Common myeloid progenitor, CD34-positive (primary cell): Measurements from ENCODE around the gene C1QL1.
"Not testable (repeated sequence)": the region's sequence is repeated elsewhere in the genome, so short reads cannot be mapped to it uniquely, and the experiment has no call there.

Experiments
- CTCF ChIA-PET: fragments of 350-600 bp; sonication (Branson Sonifier 250); formaldehyde crosslinking; loops from one replicate; lab custom pipeline; 2021; ENCODE audit warnings: antibody characterized with exemption; lab: Charles Lee
- POLR2A ChIA-PET: fragments of 350-600 bp; sonication (Branson Sonifier 250); formaldehyde crosslinking; loops from one replicate; lab custom pipeline; 2021; ENCODE audit warnings: antibody characterized with exemption; lab: Charles Lee
- DNase-seq, 3 donors: peaks; one replicate each; pipeline versions ENCODE4 v3.0.0 to v3.0.0-alpha.2; 2013
- H3K27ac ChIP-seq, 2 experiments: 1 replicate in 1 of 2; 2 replicates in 1 of 2; pipeline ENCODE4 v1.7.0; 2013; ENCODE audit warnings: inconsistent platforms in 2 of 2, low read length in 2 of 2, mild to moderate bottlenecking in 2 of 2, low read depth in 1 of 2, moderate library complexity in 1 of 2; ENCODE audit not compliant: severe bottlenecking in 2 of 2, insufficient read depth in 1 of 2, poor library complexity in 1 of 2
- H3K27me3 ChIP-seq, 5 experiments: replicated peaks in 2 of 5; 1 replicate in 3 of 5; 2 replicates in 2 of 5; pipeline versions ENCODE4 v1.6.1 to v1.7.0; 2013; ENCODE audit warnings: low read length in 4 of 5, mild to moderate bottlenecking in 2 of 5, moderate library complexity in 2 of 5, inconsistent platforms in 1 of 5; ENCODE audit not compliant: insufficient read depth in 5 of 5, control insufficient read depth in 4 of 5
- H3K36me3 ChIP-seq, 4 experiments: 1 replicate in 2 of 4; 2 replicates in 2 of 4; pipeline versions ENCODE4 v1.6.1 to v1.7.0; 2013; ENCODE audit warnings: low read length in 3 of 4, control low read depth in 1 of 4, mild to moderate bottlenecking in 1 of 4; ENCODE audit not compliant: control insufficient read depth in 4 of 4, insufficient read depth in 4 of 4
- H3K4me1 ChIP-seq, 4 experiments: 1 replicate in 3 of 4; 2 replicates in 1 of 4; pipeline versions ENCODE4 v1.6.1 to v1.7.1; 2013; ENCODE audit warnings: low read length in 3 of 4, mild to moderate bottlenecking in 3 of 4, control low read depth in 1 of 4, inconsistent platforms in 1 of 4, moderate library complexity in 1 of 4; ENCODE audit not compliant: control insufficient read depth in 4 of 4, insufficient read depth in 4 of 4; ENCODE audit errors: control extremely low read depth in 1 of 4
- H3K4me3 ChIP-seq, 7 experiments: 1 replicate in 4 of 7; 2 replicates in 3 of 7; pipeline versions ENCODE4 v1.5.1 to v1.7.0; 2013; ENCODE audit warnings: mild to moderate bottlenecking in 7 of 7, low read length in 6 of 7, moderate library complexity in 6 of 7, inconsistent platforms in 2 of 7, low read depth in 2 of 7, control low read depth in 1 of 7; ENCODE audit not compliant: insufficient read depth in 4 of 7, control insufficient read depth in 1 of 7; ENCODE audit errors: extremely low read depth in 1 of 7
- H3K9me3 ChIP-seq, 5 experiments: 1 replicate in 4 of 5; 2 replicates in 1 of 5; pipeline versions ENCODE4 v1.6.1 to v1.7.1; 2013; ENCODE audit warnings: low read length in 4 of 5, mild to moderate bottlenecking in 2 of 5, inconsistent platforms in 1 of 5, low read depth in 1 of 5, moderate library complexity in 1 of 5; ENCODE audit not compliant: control insufficient read depth in 4 of 5, insufficient read depth in 2 of 5; ENCODE audit errors: control extremely low read depth in 1 of 5
- WGBS: methylation state at CpG from one replicate; pipeline ENCODE4 v1.1.5; 2013; ENCODE audit not compliant: insufficient coverage; 5-methylcytosine and 5-hydroxymethylcytosine counted together

The C1QL1 gene

DNA sequence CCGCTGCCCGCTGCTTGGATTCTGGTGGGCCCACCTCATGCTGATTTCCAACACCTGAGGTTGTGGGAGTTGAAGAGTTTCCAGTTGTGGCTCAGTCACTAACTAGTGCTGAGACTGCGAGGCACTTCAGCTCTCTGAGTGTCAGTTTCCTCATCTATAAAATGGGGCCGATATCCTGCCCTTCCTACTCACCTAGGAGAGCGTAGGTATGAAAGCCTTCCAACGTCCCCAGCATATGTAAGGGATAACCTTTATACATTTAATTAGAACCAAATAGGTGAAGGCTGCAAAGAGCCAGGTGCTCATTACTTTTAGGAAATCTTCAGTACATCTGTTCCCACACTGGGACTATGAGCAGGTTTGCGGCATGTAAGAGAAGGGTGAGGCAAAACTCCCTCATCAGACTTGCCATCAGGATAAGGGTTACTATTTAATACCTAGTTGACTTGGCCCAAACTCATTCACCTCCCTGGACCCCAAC, 19.7 kb downstream of the C1QL1 start:
- peaks cover 0 to 3% (median 0%) of the 10 kb centered on the region in 4 experiments for H3K36me3 ChIP-seq
- no peaks in the 10 kb centered on the region for H3K9me3 ChIP-seq
- no peak for DNase-seq
- CTCF ChIA-PET = interaction anchor here (1.4 kb wide), 1 partner anchor 21 kb away, joined by 4 read pairs; no protein-coding TSS in a partner anchor
- H3K27me3 ChIP-seq = peaks cover 0 to 4% (median 0%) of the 10 kb centered on the region in 5 experiments
- 64% methylated on average over 4 of the region's 7 CpGs for WGBS
- H3K27ac ChIP-seq = peak overlapping the region in 1 of 2 experiments; percentile 71
- H3K4me1 ChIP-seq = peaks cover 7 to 18% (median 16%) of the 10 kb centered on the region in 4 experiments
- H3K4me3 ChIP-seq = peak overlapping the region; percentile 75 to 96 (median 90)
- POLR2A ChIA-PET = no interaction called here

DNA sequence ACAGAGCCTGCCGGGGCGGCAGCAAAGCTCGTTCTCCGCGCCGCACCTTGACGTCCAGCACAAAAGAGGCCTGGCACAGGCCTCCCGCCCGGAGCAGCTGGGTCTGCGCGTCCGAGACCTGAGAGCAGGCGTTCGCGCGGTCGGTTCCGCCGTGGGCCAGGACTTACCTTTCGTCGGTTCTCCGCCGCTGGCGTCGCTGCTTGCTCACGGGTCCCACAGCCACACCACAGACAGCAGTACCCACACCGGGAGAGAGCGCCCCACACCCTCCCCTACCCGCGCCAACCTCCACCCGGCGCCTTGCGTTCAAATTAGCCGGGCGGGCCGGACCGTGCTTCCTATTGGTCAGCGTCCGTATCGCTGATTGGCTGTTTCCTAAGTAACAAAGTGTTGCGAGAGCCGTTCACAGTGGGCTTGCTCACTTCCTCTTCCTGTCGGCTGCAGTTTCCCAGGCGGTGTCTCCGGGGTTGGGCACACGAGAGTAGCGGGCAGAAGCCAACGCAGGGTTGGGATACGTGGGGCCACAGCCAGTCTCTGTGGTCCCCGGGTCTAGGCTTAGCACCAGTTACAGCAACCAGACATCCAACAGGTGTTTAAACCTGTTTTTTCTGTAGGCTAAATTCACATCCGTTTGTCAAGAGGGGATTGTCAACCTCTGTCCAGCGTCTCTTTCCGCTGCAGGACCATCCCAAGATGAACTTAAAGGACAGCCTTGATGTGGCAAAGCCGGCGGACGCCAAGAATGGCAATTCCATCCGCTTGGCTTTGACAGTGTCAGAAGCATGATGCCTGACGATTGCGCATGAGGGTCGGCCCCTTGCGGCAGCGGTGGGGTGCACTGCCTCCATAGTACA, 20.4 kb downstream of the C1QL1 start, which contains the start of gene KIF18B:
TSS of gene KIF18B (minus strand) at position 313 of the 854 bp plus-strand sequence. CDS start 11,429 bp downstream, outside the sequence.
- 3% methylated on average over 27 of the region's 62 CpGs for WGBS
- CTCF ChIA-PET = interaction anchor here (1.4 kb wide), 1 partner anchor 22 kb away, joined by 4 read pairs; no protein-coding TSS in a partner anchor
- no peaks in the 10 kb centered on the region for H3K27me3 ChIP-seq
- POLR2A ChIA-PET = interaction anchor here (0.6 to 0.7 kb wide), 3 partner anchors 55 to 58 kb away, joined by 3 to 5 read pairs (median 3); no protein-coding TSS in a partner anchor
- peak; percentile 93 to 97 (median 97) for DNase-seq
- H3K27ac ChIP-seq = peak within 1 kb of the TSS; percentile 40 to 71
- H3K4me1 ChIP-seq = peaks cover 7 to 18% (median 16%) of the 10 kb centered on the region in 4 experiments
- peak within 1 kb of the TSS; percentile 75 to 96 (median 90) for H3K4me3 ChIP-seq
- no peaks in the 10 kb centered on the region for H3K9me3 ChIP-seq
- H3K36me3 ChIP-seq = peaks cover 0 to 3% (median 1%) of the 10 kb centered on the region in 4 experiments

GRCh38 chr17:44945652-44946051, 22.5 kb downstream of the C1QL1 start:
- H3K9me3 ChIP-seq, POLR2A ChIA-PET, DNase-seq, CTCF ChIA-PET, H3K4me3 ChIP-seq, H3K27me3 ChIP-seq, H3K27ac ChIP-seq: not testable (repeated sequence)
- H3K4me1 ChIP-seq = peaks cover 7 to 18% (median 16%) of the 10 kb centered on the region in 4 experiments
- WGBS = 98% methylated on average over 8 of the region's 10 CpGs
- peaks cover 0 to 13% (median 4%) of the 10 kb centered on the region in 4 experiments for H3K36me3 ChIP-seq

DNA sequence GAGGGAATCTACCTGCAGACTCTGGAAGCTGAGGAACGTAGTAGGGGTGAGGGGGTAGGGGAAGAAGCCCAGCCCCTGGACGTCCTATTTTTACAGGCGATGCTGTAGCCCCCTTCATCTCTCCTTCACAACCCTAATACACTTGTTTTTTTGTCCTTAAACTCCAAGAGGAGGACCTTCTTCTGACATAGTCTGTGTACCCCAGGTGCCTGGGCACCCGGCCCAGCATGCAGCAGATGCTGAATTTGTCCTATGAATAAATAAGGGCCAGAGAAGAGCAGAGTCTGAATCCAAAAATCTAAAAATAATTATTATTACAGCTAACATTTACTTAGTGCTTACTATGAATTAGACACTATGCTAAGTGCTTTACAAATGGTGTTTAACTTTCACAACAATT, 25.6 kb downstream of the C1QL1 start:
- ChIA-PET CTCF (interaction anchor here (1.1 kb wide), 1 partner anchor 22 kb away, joined by 4 read pairs; no protein-coding TSS in a partner anchor), POLR2A (no interaction called here)
- no CpG with 5 or more reads among the region's 4 CpGs for WGBS
- peaks cover 0 to 4% (median 0%) of the 10 kb centered on the region in 5 experiments for H3K9me3 ChIP-seq
- H3K4me3 ChIP-seq = no peak overlapping the region
- H3K4me1 ChIP-seq = peaks cover 7 to 13% (median 10%) of the 10 kb centered on the region in 4 experiments
- H3K27me3 ChIP-seq = no peaks in the 10 kb centered on the region
- H3K36me3 ChIP-seq = peaks cover 2 to 17% (median 7%) of the 10 kb centered on the region in 4 experiments
- H3K27ac ChIP-seq = no peak overlapping the region
- no peak for DNase-seq

DNA sequence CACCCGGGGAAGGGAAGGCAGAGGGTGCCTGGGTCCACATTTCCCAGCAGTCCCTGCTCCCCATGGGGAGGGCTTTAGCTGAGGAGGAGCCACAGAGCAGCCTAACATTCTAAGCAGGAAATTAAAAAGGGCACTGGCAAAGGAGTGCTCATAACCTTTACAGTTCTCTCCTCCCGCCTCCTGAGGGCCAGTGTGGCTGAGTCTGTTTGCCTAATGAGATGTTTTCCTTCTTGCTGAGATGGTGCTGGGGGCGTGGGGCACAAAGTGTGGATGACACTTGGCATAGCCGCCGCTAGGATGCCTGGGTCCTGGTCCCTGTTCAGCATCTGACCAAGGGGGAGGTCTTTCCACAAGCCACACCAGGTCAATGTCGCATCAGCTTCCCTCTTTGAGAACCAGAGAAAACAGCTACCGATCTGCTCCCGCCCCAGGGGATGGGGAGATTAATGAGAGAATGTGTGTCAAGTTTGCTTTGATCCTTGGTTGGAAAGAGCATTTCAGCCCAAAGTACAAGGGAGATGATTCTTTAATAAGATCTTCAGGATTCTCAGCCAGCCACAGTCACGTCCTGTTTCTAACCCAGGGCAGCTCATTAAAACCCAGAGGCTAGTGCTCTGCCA, 26.3 kb downstream of the C1QL1 start:
- Histone ChIP-seq H3K9me3 (peaks cover 0 to 4% (median 0%) of the 10 kb centered on the region in 5 experiments), H3K27ac (no peak overlapping the region), H3K4me3 (no peak overlapping the region), H3K4me1 (peaks cover 4 to 7% (median 7%) of the 10 kb centered on the region in 4 experiments), H3K27me3 (no peaks in the 10 kb centered on the region), H3K36me3 (peaks cover 2 to 17% (median 7%) of the 10 kb centered on the region in 4 experiments)
- ChIA-PET CTCF (interaction anchor here (1.1 kb wide), 1 partner anchor 22 kb away, joined by 4 read pairs; no protein-coding TSS in a partner anchor), POLR2A (no interaction called here)
- no peak for DNase-seq
- 98% methylated on average over 5 of the region's 9 CpGs for WGBS

- H3K4me1 ChIP-seq = no peaks in the 10 kb centered on the region
- H3K36me3 ChIP-seq = peaks cover 2 to 23% (median 10%) of the 10 kb centered on the region in 4 experiments
- ChIA-PET POLR2A (no interaction called here), CTCF (interaction anchor here (1.2 to 1.9 kb wide), 3 partner anchors 20 to 81 kb away, joined by 3 to 10 read pairs (median 5); no protein-coding TSS in a partner anchor)
- H3K27ac ChIP-seq = no peak overlapping the region
- H3K27me3 ChIP-seq = no peaks in the 10 kb centered on the region
- H3K9me3 ChIP-seq = peaks cover 0 to 4% (median 0%) of the 10 kb centered on the region in 5 experiments
- no peak overlapping the region for H3K4me3 ChIP-seq
- WGBS = 100% methylated on average over 1 of the region's 1 CpG
- no peak for DNase-seq
Observed at GRCh38 chr17:44940768-44941167, 27.3 kb downstream of the C1QL1 start.
